Measurements from ENCODE around the gene NEURL2. TPM values are rescaled to one million over a fixed set of nuclear protein-coding genes. Genes with fewer than 3 reads are reported as not detected.

The NEURL2 gene
- total RNA-seq, 1 experiment from 2014 or later = 1.5 TPM

- DNase-seq (ENCODE audit: extremely low read depth, low read depth) = no peak
These were observed 40.8 kb downstream of the NEURL2 start for GRCh38 chr20:45850238-45850637.

- DNase-seq (ENCODE audit: extremely low read depth, low read depth) = no peak
These were observed 41.9 kb downstream of the NEURL2 start for GRCh38 chr20:45848969-45849582.

- no peak for DNase-seq (ENCODE audit: extremely low read depth, low read depth)
These were observed 42.6 kb downstream of the NEURL2 start for GRCh38 chr20:45848421-45848820.

- no peak for DNase-seq (ENCODE audit: extremely low read depth, low read depth)
These were observed 45.6 kb downstream of the NEURL2 start for GRCh38 chr20:45845452-45845851.

GRCh38 chr20:45843506-45843905, 47.5 kb downstream of the NEURL2 start:
- no peak for DNase-seq (ENCODE audit: extremely low read depth, low read depth)

GRCh38 chr20:45842169-45842812, 48.7 kb downstream of the NEURL2 start:
- no peak for DNase-seq (ENCODE audit: extremely low read depth, low read depth)

GRCh38 chr20:45841407-45842129, 49.4 kb downstream of the NEURL2 start:
- DNase-seq (ENCODE audit: extremely low read depth, low read depth) = no peak

GRCh38 chr20:45840700-45841198, 50.3 kb downstream of the NEURL2 start:
- DNase-seq (ENCODE audit: extremely low read depth, low read depth) = no peak

Other genes with a start within 250 kb of the NEURL2 start
- gene WFDC11, start 221.0 kb downstream of the NEURL2 start, total RNA-seq (2014; rRNA removed; shearing (Covaris generic)) = not detected in 2 replicates
- not detected in 2 replicates for gene WFDC13, start 189.2 kb downstream of the NEURL2 start, total RNA-seq (2014; rRNA removed; shearing (Covaris generic))
- not detected in 2 replicates for gene WFDC10B, start 186.2 kb downstream of the NEURL2 start, total RNA-seq (2014; rRNA removed; shearing (Covaris generic))
- gene SPINT4, start 168.9 kb downstream of the NEURL2 start, total RNA-seq (2014; rRNA removed; shearing (Covaris generic)) = not detected in 2 replicates
- 0.40 and 0.58 TPM in 2 replicates for gene WFDC3, start 99.3 kb downstream of the NEURL2 start, total RNA-seq (2014; rRNA removed; shearing (Covaris generic))
- 29.3 and 35.0 TPM in 2 replicates for gene DNTTIP1, start 99.3 kb downstream of the NEURL2 start, total RNA-seq (2014; rRNA removed; shearing (Covaris generic))
- gene UBE2C, start 78.6 kb downstream of the NEURL2 start, total RNA-seq (2014; rRNA removed; shearing (Covaris generic)) = 179 and 182 TPM in 2 replicates
- 0.15 TPM in 1 of 2 replicates, not detected in the other for gene TNNC2, start 63.9 kb downstream of the NEURL2 start, total RNA-seq (2014; rRNA removed; shearing (Covaris generic))
- gene SNX21, start 57.4 kb downstream of the NEURL2 start, total RNA-seq (2014; rRNA removed; shearing (Covaris generic)) = 13.1 and 13.3 TPM in 2 replicates
- gene ACOT8, start 33.8 kb downstream of the NEURL2 start, total RNA-seq (2014; rRNA removed; shearing (Covaris generic)) = 21.1 and 21.6 TPM in 2 replicates
- 1.6 TPM in 2 replicates for gene ZSWIM3, start 33.6 kb downstream of the NEURL2 start, total RNA-seq (2014; rRNA removed; shearing (Covaris generic))
- gene ZSWIM1, start 10.0 kb downstream of the NEURL2 start, total RNA-seq (2014; rRNA removed; shearing (Covaris generic)) = 11.2 and 11.4 TPM in 2 replicates
- 0.75 TPM in 1 of 2 replicates, not detected in the other for gene SPATA25, start 3.6 kb downstream of the NEURL2 start, total RNA-seq (2014; rRNA removed; shearing (Covaris generic))
- gene CTSA, start 127 bp upstream of the NEURL2 start, total RNA-seq (2014; rRNA removed; shearing (Covaris generic)) = 80.3 and 81.6 TPM in 2 replicates
- 116 and 122 TPM in 2 replicates for gene PLTP, start 20.9 kb upstream of the NEURL2 start, total RNA-seq (2014; rRNA removed; shearing (Covaris generic))
- gene PCIF1, start 43.5 kb upstream of the NEURL2 start, total RNA-seq (2014; rRNA removed; shearing (Covaris generic)) = 10.7 and 13.2 TPM in 2 replicates
- gene ZNF335, start 81.0 kb upstream of the NEURL2 start, total RNA-seq (2014; rRNA removed; shearing (Covaris generic)) = 13.8 and 16.3 TPM in 2 replicates
- not detected in 2 replicates for gene MMP9, start 117.7 kb upstream of the NEURL2 start, total RNA-seq (2014; rRNA removed; shearing (Covaris generic))
- gene SLC12A5, start 138.0 kb upstream of the NEURL2 start, total RNA-seq (2014; rRNA removed; shearing (Covaris generic)) = not detected in 2 replicates
- gene NCOA5, start 198.8 kb upstream of the NEURL2 start, total RNA-seq (2014; rRNA removed; shearing (Covaris generic)) = 15.8 and 19.1 TPM in 2 replicates
- gene CD40, start 227.1 kb upstream of the NEURL2 start, total RNA-seq (2014; rRNA removed; shearing (Covaris generic)) = 4.2 and 4.7 TPM in 2 replicates